ENCODE measurements around the gene SNRPA.

SNRPA gene

GRCh38 chr19:40717325-40717879, 33.6 kb upstream of the SNRPA start (continued):
- no peak for TF ChIP-seq ZSCAN18 (tag by site-specific recombination; IDR thresholded peaks at IDR 0.05)
- TF ChIP-seq ZNF169 (tag by site-specific recombination; IDR thresholded peaks at IDR 0.05), result no peak
- peak; percentile 92 for TF ChIP-seq SETDB1 (IDR thresholded peaks at IDR 0.05; ENCODE audit: insufficient read length, low read length)
- no peak; the same call in 1 of the 2 replicates for TF ChIP-seq HOXA7 (CRISPR knock-in tag; IDR thresholded peaks at IDR 0.05; ENCODE audit: borderline replicate concordance)
- TF ChIP-seq BCL11B (tag by site-specific recombination; IDR thresholded peaks at IDR 0.05; ENCODE audit: low read depth), result peak; percentile 78; the same call in 1 of the 2 replicates
- TF ChIP-seq INSM2 (tag by site-specific recombination; IDR thresholded peaks at IDR 0.05), result no peak
- no peak for TF ChIP-seq ZFP3 (tag by site-specific recombination; IDR thresholded peaks at IDR 0.05; ENCODE audit: low read depth)
- TF ChIP-seq PBX3 (CRISPR knock-in tag; IDR thresholded peaks at IDR 0.05), result no peak
- peak; percentile 48 for TF ChIP-seq ZNF501 (tag by site-specific recombination; IDR thresholded peaks at IDR 0.05)
- TF ChIP-seq GFI1B (tag by site-specific recombination; IDR thresholded peaks at IDR 0.05), result no peak
- no peak for TF ChIP-seq ZBTB8A (tag by site-specific recombination; IDR thresholded peaks at IDR 0.05)
- no peak for TF ChIP-seq ZNF426 (tag by site-specific recombination; IDR thresholded peaks at IDR 0.05)
- TF ChIP-seq ZFP37 (tag by site-specific recombination; IDR thresholded peaks at IDR 0.05), result no peak
- TF ChIP-seq ZNF530 (tag by site-specific recombination; IDR thresholded peaks at IDR 0.05; ENCODE audit: low read depth), result no peak
- TF ChIP-seq REPIN1 (tag by site-specific recombination; IDR thresholded peaks at IDR 0.05; ENCODE audit: low read depth), result no peak
- TF ChIP-seq PRDM1 (tag by site-specific recombination; IDR thresholded peaks at IDR 0.05), result no peak
- TF ChIP-seq ZBTB10 (tag by site-specific recombination; IDR thresholded peaks at IDR 0.05), result no peak
- TF ChIP-seq KLF16 (tag by site-specific recombination; IDR thresholded peaks at IDR 0.05), result no peak
- 0 out of 2 replicates have a peak, but pooled peaks have one; percentile 20 for TF ChIP-seq CTCF (tag by site-specific recombination; IDR thresholded peaks at IDR 0.05)
- TF ChIP-seq ZXDB (tag by site-specific recombination; IDR thresholded peaks at IDR 0.05), result peak; percentile 61
- no peak for TF ChIP-seq ZNF670 (tag by site-specific recombination; IDR thresholded peaks at IDR 0.05; ENCODE audit: low read depth)
- TF ChIP-seq MZF1 (tag by site-specific recombination; IDR thresholded peaks at IDR 0.05; ENCODE audit: borderline replicate concordance), result no peak
- no peak for TF ChIP-seq ZNF791 (tag by site-specific recombination; IDR thresholded peaks at IDR 0.05)
- TF ChIP-seq ZNF10 (tag by site-specific recombination; IDR thresholded peaks at IDR 0.05), result no peak
- TF ChIP-seq IKZF3 (tag by site-specific recombination; IDR thresholded peaks at IDR 0.05), result no peak
- TF ChIP-seq ZNF311 (tag by site-specific recombination; IDR thresholded peaks at IDR 0.05; ENCODE audit: borderline replicate concordance), result no peak
- no peak for TF ChIP-seq ZNF416 (tag by site-specific recombination; IDR thresholded peaks at IDR 0.05)
- no peak for TF ChIP-seq ZNF692 (tag by site-specific recombination; IDR thresholded peaks at IDR 0.05)
- no peak for TF ChIP-seq ZNF24 (tag by site-specific recombination; IDR thresholded peaks at IDR 0.05)
- no peak for TF ChIP-seq GLIS1 (tag by site-specific recombination; IDR thresholded peaks at IDR 0.05)
- no peak for TF ChIP-seq ZNF558 (tag by site-specific recombination; IDR thresholded peaks at IDR 0.05)
- TF ChIP-seq ZNF211 (tag by site-specific recombination; IDR thresholded peaks at IDR 0.05; ENCODE audit: low read depth), result no peak
